ENCODE data around the gene FGFR2.

The FGFR2 gene

GRCh38 chr10:121551210-121551885 lies 46.9 kb downstream of the FGFR2 start:
- TF ChIP-seq CTCF (IDR thresholded peaks at IDR 0.05; ENCODE audit: low read depth, low read length): no peak
- DNase-seq (ENCODE audit: extremely low read depth, low read depth): no peak

GRCh38 chr10:121544301-121544869 lies 53.9 kb downstream of the FGFR2 start:
- no peak for DNase-seq (ENCODE audit: extremely low read depth, low read depth)
- no peak for TF ChIP-seq CTCF (IDR thresholded peaks at IDR 0.05; ENCODE audit: low read depth, low read length)

DNA sequence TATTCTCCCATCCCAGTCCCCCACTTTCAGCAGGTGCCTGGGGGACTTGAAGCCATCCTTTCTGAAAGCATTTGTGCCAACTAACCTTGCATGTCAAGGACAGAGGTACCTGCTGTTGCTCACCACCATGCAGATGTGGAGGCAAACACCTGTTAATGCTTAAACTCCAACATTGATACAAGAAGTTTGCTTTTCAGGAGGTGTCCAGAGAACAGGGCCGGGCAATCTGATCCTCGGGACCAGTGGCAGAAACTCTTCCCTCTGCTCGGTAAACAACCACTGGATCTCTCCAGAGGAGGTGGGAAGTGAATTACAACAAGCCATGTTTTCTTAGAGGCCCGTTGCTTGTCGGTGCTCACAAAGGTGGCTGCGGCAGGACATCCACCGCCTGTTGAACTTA lies 54.7 kb downstream of the FGFR2 start:
- no peak for TF ChIP-seq CTCF (IDR thresholded peaks at IDR 0.05; ENCODE audit: low read depth, low read length)
- no peak for DNase-seq (ENCODE audit: extremely low read depth, low read depth)

DNA sequence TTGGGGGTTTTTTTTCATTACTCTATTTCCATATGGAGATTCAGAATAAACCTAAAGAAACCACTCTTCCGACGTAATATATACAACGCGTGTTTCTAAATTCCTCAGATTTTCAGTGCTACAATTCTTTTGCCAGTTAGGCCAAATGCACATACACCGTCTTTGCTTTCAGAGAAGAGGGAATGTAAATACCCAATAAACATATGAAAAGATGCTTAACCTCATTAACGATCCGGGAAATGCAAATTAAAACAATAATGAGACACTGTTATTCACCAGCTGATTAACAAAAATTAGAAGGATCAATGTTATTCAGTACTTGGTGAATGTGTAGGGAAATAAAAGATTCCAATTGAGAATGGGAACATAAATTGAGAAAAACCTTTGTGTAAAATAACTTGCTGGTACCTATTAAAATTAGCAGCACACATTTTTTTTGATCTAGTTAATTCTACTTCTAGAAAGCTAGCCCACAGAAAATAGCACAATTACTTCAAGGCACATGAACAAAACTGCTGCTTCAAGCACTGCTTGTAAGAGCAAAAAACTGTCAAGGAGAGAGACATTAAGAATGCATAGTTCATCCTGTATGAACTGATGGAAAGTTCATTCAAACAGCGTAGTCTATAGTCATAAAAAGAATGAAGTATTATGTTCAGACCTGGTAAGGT lies 56.7 kb downstream of the FGFR2 start:
- no peak for TF ChIP-seq CTCF (IDR thresholded peaks at IDR 0.05; ENCODE audit: low read depth, low read length)
- no peak for DNase-seq (ENCODE audit: extremely low read depth, low read depth)

- DNase-seq (ENCODE audit: extremely low read depth, low read depth): no peak
- TF ChIP-seq CTCF (IDR thresholded peaks at IDR 0.05; ENCODE audit: low read depth, low read length): no peak
These were observed 57.4 kb downstream of the FGFR2 start for GRCh38 chr10:121540732-121541395.

GRCh38 chr10:121539786-121540185 lies 58.5 kb downstream of the FGFR2 start:
- TF ChIP-seq CTCF (IDR thresholded peaks at IDR 0.05; ENCODE audit: low read depth, low read length): no peak
- no peak for DNase-seq (ENCODE audit: extremely low read depth, low read depth)
